ENCODE results near the gene SGIP1. TPM values are rescaled to one million over a fixed set of nuclear protein-coding genes. Genes with fewer than 3 reads are reported as not detected.
"Not testable (repeated sequence)": the region's sequence is repeated elsewhere in the genome, so short reads cannot be mapped to it uniquely, and the experiment has no call there.

Gene SGIP1
- total and polyA plus RNA-seq, 7 donors = under 0.01 to 14.1 (median 7.3) TPM; not detected in 1

GRCh38 chr1:66733348-66734017 lies 199.5 kb downstream of the SGIP1 start:
- no peaks in the 10 kb centered on the region for H3K27me3 ChIP-seq
- no peak overlapping the region for H3K27ac ChIP-seq
- DNase-seq = no peak
- no peaks in the 10 kb centered on the region for H3K9me3 ChIP-seq
- no peaks in the 10 kb centered on the region for H3K36me3 ChIP-seq
- 65 to 67% methylated on average over 7 of the region's 7 CpGs for WGBS, 2 donors
- intact Hi-C loops (cut with DNase I) = no loop called here
- no peak overlapping the region for H3K4me3 ChIP-seq
- H3K4me1 ChIP-seq = no peaks in the 10 kb centered on the region
- TF ChIP-seq POLR2A (IDR thresholded peaks at IDR 0.05) = no peak

GRCh38 chr1:66734531-66734930 lies 200.6 kb downstream of the SGIP1 start:
- H3K36me3 ChIP-seq; H3K27ac ChIP-seq; H3K9me3 ChIP-seq; H3K4me3 ChIP-seq; DNase-seq; H3K4me1 ChIP-seq; intact Hi-C loops (cut with DNase I); H3K27me3 ChIP-seq: not testable (repeated sequence)
- WGBS, 2 donors = 75 to 78% methylated on average over 6 of the region's 6 CpGs

- intact Hi-C loops (cut with DNase I) = no loop called here
- Histone ChIP-seq H3K27ac (no peak overlapping the region), H3K36me3 (no peaks in the 10 kb centered on the region), H3K9me3 (no peaks in the 10 kb centered on the region), H3K4me1 (no peaks in the 10 kb centered on the region), H3K27me3 (no peaks in the 10 kb centered on the region), H3K4me3 (no peak overlapping the region)
- no peak for DNase-seq
- WGBS, 2 donors = 69 to 84% methylated on average over 2 of the region's 2 CpGs
- no peak for TF ChIP-seq POLR2A (IDR thresholded peaks at IDR 0.05)
- TF ChIP-seq CTCF (IDR thresholded peaks at IDR 0.05) = no peak
These were observed 203.9 kb downstream of the SGIP1 start for GRCh38 chr1:66737836-66738235.

- intact Hi-C loops (cut with DNase I) = no loop called here
- Histone ChIP-seq H3K9me3 (no peaks in the 10 kb centered on the region), H3K27ac (no peak overlapping the region), H3K4me3 (no peak overlapping the region), H3K27me3 (no peaks in the 10 kb centered on the region), H3K4me1 (no peaks in the 10 kb centered on the region), H3K36me3 (no peaks in the 10 kb centered on the region)
- WGBS, 2 donors = 69 to 83% methylated on average over 9 of the region's 9 CpGs
- TF ChIP-seq POLR2A (IDR thresholded peaks at IDR 0.05) (no peak), EP300 (IDR thresholded peaks at IDR 0.05) (no peak), CTCF (IDR thresholded peaks at IDR 0.05) (no peak), POLR2AphosphoS5 (IDR thresholded peaks at IDR 0.05) (no peak)
- no peak for DNase-seq
These were observed 205.6 kb downstream of the SGIP1 start for GRCh38 chr1:66739401-66740157.

GRCh38 chr1:66745451-66745850 lies 211.5 kb downstream of the SGIP1 start:
- TF ChIP-seq CTCF (IDR thresholded peaks at IDR 0.05) = no peak
- TF ChIP-seq EP300 (IDR thresholded peaks at IDR 0.05) = no peak
- TF ChIP-seq POLR2AphosphoS5 (IDR thresholded peaks at IDR 0.05) = no peak
- no peak for DNase-seq
- Histone ChIP-seq H3K4me1 (no peaks in the 10 kb centered on the region), H3K9me3 (no peaks in the 10 kb centered on the region), H3K4me3 (no peak overlapping the region), H3K27ac (no peak overlapping the region), H3K36me3 (no peaks in the 10 kb centered on the region), H3K27me3 (no peaks in the 10 kb centered on the region)
- intact Hi-C loops (cut with DNase I) = no loop called here
- 52 to 59% methylated on average over 2 of the region's 2 CpGs for WGBS, 2 donors

Measured in sigmoid colon (tissue), 7 donors.